ENCODE measurements around the gene GALNT1. TPM values are rescaled to one million over a fixed set of nuclear protein-coding genes. Genes with fewer than 3 reads are reported as not detected.
A peak's percentile ranks its signal among the peaks of the same experiment; 100 is the strongest.

GALNT1 gene
- total and polyA plus RNA-seq, 9 of the 15 experiments (the other 6 are each of a cell fraction or from before 2014, with no cell fraction given): 14.4 to 54.1 (median 36.6) TPM

DNA sequence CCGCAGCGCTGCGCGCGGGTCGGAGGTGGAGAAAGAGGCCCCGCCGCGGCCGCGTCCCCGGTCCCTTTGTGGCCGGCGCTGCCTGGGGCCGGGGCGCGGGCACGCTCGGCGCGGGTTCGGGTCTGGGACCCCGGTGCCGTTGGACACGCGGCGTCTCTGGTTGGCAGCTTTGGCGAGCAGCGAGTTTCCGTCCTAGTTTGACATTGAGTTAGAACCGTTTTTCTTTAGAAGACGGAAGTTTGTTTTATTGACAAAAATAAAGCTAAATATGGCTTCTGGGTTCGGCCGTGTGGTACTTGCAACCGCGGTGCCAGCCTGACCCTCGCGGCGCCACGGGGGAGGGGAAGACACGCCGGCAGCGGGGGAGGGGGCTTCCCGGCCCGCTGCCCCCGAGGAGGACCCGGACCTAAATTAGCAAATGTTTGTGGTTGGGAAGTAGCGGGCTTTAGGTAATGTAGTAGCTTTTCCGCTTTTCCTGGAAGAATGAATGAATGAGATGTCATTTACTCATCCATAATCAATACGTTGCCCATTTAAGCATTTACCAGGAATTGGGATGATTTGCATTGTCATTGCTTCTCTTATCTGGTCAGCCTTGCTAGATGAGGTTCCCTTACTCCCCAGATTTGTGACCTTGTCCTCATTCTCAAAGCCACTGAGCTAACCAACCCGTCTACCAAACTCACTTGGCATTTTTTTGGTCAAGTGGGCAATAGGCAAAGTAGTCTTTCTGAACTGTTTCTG, 530 bp downstream of the GALNT1 start (continued):
- 0 out of 4 replicates have a peak, but pooled peaks of 1 of the 2 experiments have one; percentile 65 for TF ChIP-seq UBTF (IDR thresholded peaks at IDR 0.05; ENCODE audit: borderline replicate concordance in 1 of 2, low read depth in 2 of 2, low read length in 2 of 2)
- TF ChIP-seq C11orf30 (IDR thresholded peaks at IDR 0.05; ENCODE audit: low read depth): peak; percentile 29; the same call in 1 of the 2 replicates
- TF ChIP-seq, protein P1, sequence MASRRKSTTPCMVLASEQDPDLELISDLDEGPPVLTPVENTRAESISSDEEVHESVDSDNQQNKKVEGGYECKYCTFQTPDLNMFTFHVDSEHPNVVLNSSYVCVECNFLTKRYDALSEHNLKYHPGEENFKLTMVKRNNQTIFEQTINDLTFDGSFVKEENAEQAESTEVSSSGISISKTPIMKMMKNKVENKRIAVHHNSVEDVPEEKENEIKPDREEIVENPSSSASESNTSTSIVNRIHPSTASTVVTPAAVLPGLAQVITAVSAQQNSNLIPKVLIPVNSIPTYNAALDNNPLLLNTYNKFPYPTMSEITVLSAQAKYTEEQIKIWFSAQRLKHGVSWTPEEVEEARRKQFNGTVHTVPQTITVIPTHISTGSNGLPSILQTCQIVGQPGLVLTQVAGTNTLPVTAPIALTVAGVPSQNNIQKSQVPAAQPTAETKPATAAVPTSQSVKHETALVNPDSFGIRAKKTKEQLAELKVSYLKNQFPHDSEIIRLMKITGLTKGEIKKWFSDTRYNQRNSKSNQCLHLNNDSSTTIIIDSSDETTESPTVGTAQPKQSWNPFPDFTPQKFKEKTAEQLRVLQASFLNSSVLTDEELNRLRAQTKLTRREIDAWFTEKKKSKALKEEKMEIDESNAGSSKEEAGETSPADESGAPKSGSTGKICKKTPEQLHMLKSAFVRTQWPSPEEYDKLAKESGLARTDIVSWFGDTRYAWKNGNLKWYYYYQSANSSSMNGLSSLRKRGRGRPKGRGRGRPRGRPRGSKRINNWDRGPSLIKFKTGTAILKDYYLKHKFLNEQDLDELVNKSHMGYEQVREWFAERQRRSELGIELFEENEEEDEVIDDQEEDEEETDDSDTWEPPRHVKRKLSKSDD (conservative IDR thresholded peaks at IDR 0.05; ENCODE audit: low read length): no peak
- TF ChIP-seq CHD4 (IDR thresholded peaks at IDR 0.05; ENCODE audit: insufficient read depth, insufficient replicate concordance, low read depth, low read length, poor library complexity, severe bottlenecking): peak; percentile 63
- TF ChIP-seq, protein P2, sequence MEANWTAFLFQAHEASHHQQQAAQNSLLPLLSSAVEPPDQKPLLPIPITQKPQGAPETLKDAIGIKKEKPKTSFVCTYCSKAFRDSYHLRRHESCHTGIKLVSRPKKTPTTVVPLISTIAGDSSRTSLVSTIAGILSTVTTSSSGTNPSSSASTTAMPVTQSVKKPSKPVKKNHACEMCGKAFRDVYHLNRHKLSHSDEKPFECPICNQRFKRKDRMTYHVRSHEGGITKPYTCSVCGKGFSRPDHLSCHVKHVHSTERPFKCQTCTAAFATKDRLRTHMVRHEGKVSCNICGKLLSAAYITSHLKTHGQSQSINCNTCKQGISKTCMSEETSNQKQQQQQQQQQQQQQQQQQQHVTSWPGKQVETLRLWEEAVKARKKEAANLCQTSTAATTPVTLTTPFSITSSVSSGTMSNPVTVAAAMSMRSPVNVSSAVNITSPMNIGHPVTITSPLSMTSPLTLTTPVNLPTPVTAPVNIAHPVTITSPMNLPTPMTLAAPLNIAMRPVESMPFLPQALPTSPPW (CRISPR knock-in tag; IDR thresholded peaks at IDR 0.05): no peak
- TF ChIP-seq, protein P3, sequence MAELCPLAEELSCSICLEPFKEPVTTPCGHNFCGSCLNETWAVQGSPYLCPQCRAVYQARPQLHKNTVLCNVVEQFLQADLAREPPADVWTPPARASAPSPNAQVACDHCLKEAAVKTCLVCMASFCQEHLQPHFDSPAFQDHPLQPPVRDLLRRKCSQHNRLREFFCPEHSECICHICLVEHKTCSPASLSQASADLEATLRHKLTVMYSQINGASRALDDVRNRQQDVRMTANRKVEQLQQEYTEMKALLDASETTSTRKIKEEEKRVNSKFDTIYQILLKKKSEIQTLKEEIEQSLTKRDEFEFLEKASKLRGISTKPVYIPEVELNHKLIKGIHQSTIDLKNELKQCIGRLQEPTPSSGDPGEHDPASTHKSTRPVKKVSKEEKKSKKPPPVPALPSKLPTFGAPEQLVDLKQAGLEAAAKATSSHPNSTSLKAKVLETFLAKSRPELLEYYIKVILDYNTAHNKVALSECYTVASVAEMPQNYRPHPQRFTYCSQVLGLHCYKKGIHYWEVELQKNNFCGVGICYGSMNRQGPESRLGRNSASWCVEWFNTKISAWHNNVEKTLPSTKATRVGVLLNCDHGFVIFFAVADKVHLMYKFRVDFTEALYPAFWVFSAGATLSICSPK (IDR thresholded peaks at IDR 0.05; ENCODE audit: borderline replicate concordance): no peak
- no peak for TF ChIP-seq MEF2A (IDR thresholded peaks at IDR 0.05; ENCODE audit: control insufficient read depth, low read depth, low read length)
- peak; percentile 80 for TF ChIP-seq ZNF24 (IDR thresholded peaks at IDR 0.05)
- no peak for TF ChIP-seq BHLHE40 (IDR thresholded peaks at IDR 0.05; ENCODE audit: low read length)
- 0 out of 6 replicates have a peak, but pooled peaks of 1 of the 3 experiments have one; percentile 27 for TF ChIP-seq ZBTB11 (CRISPR knock-in tag; IDR thresholded peaks at IDR 0.05)
- TF ChIP-seq SREBF2 (CRISPR knock-in tag; IDR thresholded peaks at IDR 0.05): no peak
- TF ChIP-seq ZBED1 (IDR thresholded peaks at IDR 0.05): no peak
- TF ChIP-seq STAT5A (IDR thresholded peaks at IDR 0.05; ENCODE audit: borderline replicate concordance, low read length): no peak
- TF ChIP-seq ZNF778 (CRISPR knock-in tag; IDR thresholded peaks at IDR 0.05): no peak

Measured in K562 (cell line).